HG02610 (cell line): ENCODE measurements around the gene PSMB1.
"Not testable (repeated sequence)": the region's sequence is repeated elsewhere in the genome, so short reads cannot be mapped to it uniquely, and the experiment has no call there.

Experiments used
- ATAC-seq: cut with Tn5 transposase; IDR thresholded peaks from one replicate; pipeline ENCODE4 v1.9.1; 2021; ENCODE audit warnings: mild to moderate bottlenecking, moderate library complexity; ENCODE audit not compliant: unreplicated experiment

The PSMB1 gene

DNA sequence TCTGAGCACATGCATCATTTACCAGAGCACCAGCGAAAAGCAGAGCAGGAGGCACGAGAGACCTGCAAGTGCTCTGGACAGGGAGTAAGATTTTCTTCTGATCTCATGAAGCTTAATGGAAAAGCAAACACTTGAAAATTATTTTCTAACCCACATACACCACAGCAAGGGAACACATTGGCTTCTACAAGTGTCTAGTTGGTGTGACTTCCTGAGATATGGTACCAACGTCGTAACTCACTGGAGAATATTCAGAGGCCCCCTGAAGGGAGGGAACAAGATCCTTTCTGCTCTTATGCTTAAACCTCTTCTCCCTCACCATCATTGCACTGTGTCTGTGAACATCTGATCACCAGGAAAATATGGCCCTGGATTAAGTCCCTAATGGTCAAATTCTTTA lies 48.6 kb downstream of the PSMB1 start:
- ATAC-seq, result no peak

DNA sequence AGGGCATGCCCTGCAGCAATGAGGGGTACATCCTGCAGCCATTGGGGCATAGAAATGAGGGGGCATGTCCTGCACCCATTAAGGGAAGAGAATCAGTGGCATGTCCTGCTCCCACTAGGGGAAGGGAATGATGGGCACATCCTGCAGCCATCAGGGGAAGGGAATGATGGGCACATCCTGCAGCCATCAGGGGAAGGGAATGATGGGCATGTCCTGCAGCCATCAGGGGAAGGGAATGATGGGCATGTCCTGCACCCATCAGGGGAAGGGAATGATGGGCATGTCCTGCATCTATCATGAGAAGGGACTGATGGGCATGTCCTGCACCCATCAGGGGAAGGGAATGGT lies 49.7 kb downstream of the PSMB1 start:
- ATAC-seq, result no peak

DNA sequence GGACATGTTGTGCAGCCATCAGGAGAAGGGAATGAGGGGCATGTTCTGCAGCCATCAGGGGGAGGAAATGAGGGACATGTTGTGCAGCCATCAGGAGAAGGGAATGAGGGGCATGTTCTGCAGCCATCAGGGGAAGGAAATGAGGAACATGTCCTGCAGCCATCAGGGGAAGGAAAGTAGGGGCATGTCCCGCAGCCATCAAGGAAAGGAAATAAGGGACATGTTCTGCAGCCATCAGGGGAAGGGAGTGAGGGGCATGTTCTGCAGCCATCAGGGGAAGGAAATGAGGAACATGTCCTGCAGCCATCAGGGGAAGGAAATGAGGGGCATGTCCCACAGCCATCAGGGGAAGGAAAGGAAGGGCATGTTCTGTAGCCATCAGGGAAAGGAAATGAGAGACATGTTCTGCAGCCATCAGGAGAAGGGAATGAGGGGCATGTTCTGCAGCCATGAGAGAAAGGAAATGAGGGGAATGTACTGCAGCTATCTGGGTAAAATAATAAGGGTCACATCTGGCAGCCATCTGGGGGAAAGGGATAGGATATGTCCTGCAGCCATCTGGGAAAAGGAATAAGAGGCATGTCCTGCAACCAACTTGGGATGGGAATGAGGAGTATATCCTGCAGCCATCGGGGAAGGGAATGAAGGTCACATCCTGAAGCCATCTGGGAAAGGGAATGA lies 50.2 kb downstream of the PSMB1 start:
- not testable (repeated sequence) for ATAC-seq

DNA sequence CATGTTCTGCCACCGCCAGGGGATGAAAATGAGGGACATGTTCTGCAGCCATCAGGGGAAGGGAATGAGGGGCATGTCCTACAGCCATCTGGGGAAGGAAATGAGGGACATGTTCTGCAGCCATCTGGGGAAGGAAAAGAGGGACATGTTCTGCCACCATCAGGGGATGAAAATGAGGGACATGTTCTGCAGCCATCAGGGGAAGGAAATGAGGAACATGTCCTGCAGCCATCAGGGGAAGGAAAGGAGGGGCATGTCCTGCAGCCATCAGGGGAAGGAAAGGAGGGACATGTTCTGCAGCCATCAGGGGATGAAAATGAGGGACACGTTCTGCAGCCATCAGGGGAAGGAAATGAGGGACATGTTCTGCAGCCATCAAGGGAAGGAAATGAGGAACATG lies 50.8 kb downstream of the PSMB1 start:
- ATAC-seq, result not testable (repeated sequence)

DNA sequence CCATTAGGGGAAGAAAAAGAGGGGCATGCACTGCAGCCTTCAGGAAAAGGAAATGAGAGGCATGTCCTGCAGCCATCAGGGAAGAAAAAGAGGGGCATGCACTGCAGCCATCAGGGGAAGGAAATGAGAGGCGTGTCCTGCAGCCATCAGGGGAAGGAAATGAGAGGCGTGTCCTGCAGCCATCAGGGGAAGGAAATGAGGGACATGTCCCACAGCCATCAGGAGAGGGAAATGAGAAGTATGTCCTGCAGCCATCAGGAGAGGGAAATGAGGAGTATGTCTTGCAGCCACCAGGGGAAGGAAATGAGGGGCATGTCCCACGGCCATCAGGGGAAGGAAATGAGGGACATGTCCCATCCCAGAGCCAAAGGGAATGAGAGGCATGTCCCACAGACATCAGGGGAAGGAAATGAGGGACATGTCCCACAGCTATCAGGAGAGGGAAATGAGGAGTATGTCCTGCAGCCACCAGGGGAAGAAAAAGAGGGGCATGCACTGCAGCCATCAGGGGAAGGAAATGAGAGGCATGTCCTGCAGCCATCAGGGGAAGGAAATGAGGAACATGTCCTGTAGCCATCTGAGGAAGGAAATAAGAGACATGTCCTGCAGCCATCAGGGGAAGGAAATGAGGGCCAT lies 52.0 kb downstream of the PSMB1 start:
- no peak for ATAC-seq

DNA sequence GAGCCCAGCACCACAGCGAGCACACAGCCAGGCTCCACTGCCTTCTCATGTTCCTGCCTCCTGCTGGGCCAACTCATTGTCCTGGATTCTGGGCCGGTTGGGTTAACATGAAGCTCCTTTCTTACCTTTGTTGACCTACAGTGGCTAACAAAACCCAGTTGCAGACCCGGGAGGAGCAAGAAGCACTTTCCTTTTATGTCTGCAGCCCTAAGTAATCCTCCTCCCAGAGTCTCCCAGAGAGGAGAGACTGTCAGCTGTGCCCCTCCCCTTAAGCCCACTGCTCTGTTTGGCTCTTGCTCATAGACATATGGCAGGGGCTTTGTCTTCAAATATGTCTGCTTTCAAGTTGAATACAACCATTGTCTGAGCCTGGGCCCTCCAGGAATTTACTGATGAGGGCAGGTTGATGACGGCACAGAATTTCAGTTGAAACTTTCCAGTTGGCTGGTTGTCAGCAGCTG lies 55.2 kb downstream of the PSMB1 start:
- no peak for ATAC-seq

DNA sequence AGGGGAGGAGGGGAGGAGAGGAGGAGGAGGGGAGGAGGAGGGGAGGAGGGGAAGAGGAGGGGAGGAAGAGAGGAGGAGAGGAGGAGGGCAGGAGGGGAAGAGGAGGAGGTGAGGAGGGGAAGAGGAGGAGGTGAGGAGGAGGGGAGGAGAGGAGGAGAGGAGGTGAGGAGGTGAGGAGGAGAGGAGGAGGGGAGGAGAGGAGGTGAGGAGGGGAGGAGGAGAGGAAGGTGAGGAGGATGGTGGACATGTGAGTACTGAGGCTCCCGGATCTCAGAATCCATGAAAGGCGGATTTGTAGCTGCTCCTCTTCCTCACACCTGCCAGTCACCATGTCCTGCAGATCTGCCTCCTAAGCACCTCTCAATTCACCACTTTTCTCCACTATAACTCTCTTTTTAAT lies 59.8 kb downstream of the PSMB1 start:
- no peak for ATAC-seq

DNA sequence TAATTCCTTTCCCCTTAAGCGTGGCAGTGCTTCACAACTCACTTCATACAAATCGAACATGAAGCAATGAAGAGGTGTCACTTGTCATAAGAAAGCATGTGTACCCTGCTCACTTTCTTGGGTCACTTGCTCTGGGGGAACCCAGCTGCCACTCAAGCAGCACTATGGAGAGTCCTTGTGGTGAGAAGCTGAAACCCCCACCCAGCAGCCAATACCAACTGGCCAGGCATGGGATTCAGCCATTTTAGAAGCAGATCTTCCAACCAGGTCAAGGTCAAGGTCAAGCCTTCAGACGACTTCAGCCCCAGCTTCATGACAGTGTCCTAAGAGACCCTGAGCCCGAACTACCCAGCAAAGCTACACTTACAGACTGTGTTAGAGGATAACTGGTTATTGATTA lies 62.8 kb downstream of the PSMB1 start:
- no peak for ATAC-seq

DNA sequence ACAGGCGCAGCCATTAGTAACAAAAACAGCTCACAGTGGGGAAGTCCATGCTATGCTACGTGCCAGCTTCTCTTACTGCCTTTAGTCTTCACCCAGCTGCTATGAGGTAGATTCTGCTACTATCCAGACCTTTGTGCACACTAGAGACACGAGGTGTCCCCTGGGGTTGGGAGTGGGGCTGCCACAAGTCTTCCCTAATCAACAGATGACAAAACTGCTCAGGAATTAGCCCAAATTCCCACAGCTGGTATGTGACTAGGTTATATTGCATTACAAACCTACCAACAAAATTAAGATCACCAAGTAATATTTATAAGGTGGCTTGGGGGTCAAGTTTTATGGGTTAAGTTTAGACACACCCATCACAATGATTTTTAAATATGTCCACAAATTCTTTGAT lies 63.3 kb downstream of the PSMB1 start:
- no peak for ATAC-seq

DNA sequence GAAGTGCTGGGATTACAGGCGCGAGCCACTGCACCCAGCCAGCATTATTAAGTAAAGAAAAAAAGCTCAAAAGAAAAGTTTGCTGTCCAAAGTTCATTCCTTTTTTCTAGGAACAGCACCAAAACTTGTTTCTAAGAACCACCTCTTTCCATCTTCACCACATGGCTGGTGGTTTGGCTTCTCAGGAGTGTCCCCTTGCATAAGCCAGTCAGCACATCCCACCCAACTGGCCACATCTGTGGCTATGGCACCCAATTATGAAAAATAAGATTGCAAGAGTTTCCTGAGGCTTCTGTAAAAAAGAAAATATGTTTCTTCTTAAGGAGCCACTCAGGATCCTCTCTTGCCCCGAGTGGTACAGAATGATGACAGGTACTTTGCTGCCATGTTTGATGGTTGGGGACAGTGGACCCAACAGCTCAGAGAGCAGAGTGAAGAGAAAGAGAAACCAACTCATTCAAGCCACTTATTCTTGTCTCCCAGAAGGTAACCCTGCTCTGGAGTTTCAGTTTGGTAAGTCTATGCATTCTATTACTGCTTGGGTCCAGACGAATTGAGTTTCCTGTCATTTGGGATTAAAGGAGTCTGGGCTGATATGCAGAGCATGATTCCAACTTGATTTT lies 65.3 kb downstream of the PSMB1 start:
- ATAC-seq, result no peak

DNA sequence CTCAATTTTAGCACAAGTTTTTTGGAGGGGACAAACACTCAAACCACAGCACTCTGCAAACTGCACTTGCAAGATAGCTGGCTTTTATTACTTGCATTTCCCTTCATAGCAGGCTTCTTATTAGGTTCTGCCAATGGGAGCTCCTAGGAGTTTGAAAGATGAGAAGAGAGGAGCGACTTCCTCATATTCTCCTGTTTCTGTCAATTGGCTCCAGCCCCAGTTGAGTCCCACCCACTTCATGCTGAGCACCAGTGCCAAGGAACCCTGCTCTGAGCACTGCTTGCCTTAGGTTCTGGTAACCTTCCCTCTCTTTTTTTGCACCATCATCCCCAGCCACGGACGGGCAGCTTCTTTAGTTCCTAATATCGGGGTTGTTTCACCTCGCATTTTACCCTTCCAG lies 67.9 kb downstream of the PSMB1 start:
- ATAC-seq, result no peak
